Naive B cell (primary cell): ENCODE data around the gene CCDC188. TPM values are rescaled to one million over a fixed set of nuclear protein-coding genes. Genes with fewer than 3 reads are reported as not detected.

Experiments used
- ATAC-seq, 2 donors: fragments of 150-1000 bp; cut with Tn5 transposase; 2 replicates each; pipeline ENCODE4 v1.10.0; 2021; ENCODE audit warnings: low read depth in 2 of 2, mild to moderate bottlenecking in 2 of 2, moderate library complexity in 2 of 2
- DNase-seq: peaks from one replicate; pipeline ENCODE4 v3.0.0; 2022
- H3K27ac Mint-ChIP-seq, 6 donors: one replicate each; pipeline ENCODE4 v1.8.0; 2020 to 2022; ENCODE audit warnings: mild to moderate bottlenecking in 6 of 6, mixed read lengths in 6 of 6, moderate library complexity in 5 of 6, inconsistent platforms in 2 of 6
- H3K27me3 Mint-ChIP-seq, 3 donors: one replicate each; pipeline ENCODE4 v1.8.0; 2021 to 2022; ENCODE audit warnings: mixed read lengths in 3 of 3, mild to moderate bottlenecking in 1 of 3
- H3K36me3 Mint-ChIP-seq, 2 donors: one replicate each; pipeline ENCODE4 v1.8.0; 2020 to 2022; ENCODE audit warnings: mixed read lengths in 2 of 2, inconsistent platforms in 1 of 2, mild to moderate bottlenecking in 1 of 2
- H3K4me1 Mint-ChIP-seq, 3 donors: one replicate each; pipeline ENCODE4 v1.8.0; 2020 to 2022; ENCODE audit warnings: mixed read lengths in 3 of 3, inconsistent platforms in 1 of 3, mild to moderate bottlenecking in 1 of 3, moderate library complexity in 1 of 3
- H3K4me3 Mint-ChIP-seq, 8 donors: one replicate each; pipeline ENCODE4 v1.8.0; 2020 to 2022; ENCODE audit warnings: mild to moderate bottlenecking in 8 of 8, mixed read lengths in 8 of 8, moderate library complexity in 8 of 8, inconsistent platforms in 2 of 8
- H3K9me3 Mint-ChIP-seq, 7 donors: one replicate each; pipeline ENCODE4 v1.8.0; 2020 to 2022; ENCODE audit warnings: mixed read lengths in 7 of 7, mild to moderate bottlenecking in 5 of 7, inconsistent platforms in 2 of 7, moderate library complexity in 1 of 7
- polyA plus RNA-seq, 6 donors: library from polyadenylated mRNA; unstranded; fragments of 300-500 nt; fragmentation: Illumina TruSeq; gene quantifications; one replicate each; pipeline ENCODE4 v1.2.3, GENCODE V29; 2021; ENCODE audit warnings: low read depth in 6 of 6

Gene CCDC188
- polyA plus RNA-seq, 6 donors from 2014 or later: not detected

GRCh38 chr22:20145832-20146223 lies 5.0 kb downstream of the CCDC188 start:
- DNase-seq (no peak), ATAC-seq (no peak)
- no peak overlapping the region for H3K4me3 Mint-ChIP-seq
- H3K36me3 Mint-ChIP-seq: no peaks in the 10 kb centered on the region
- no peaks in the 10 kb centered on the region for H3K9me3 Mint-ChIP-seq
- H3K27ac Mint-ChIP-seq: no peak overlapping the region
- H3K4me1 Mint-ChIP-seq: peaks cover 0 to 6% (median 0%) of the 10 kb centered on the region in 3 donors
- H3K27me3 Mint-ChIP-seq: no peaks in the 10 kb centered on the region

- no peaks in the 10 kb centered on the region for H3K27me3 Mint-ChIP-seq
- no peak overlapping the region for H3K27ac Mint-ChIP-seq
- no peak overlapping the region for H3K4me3 Mint-ChIP-seq
- DNase-seq (no peak), ATAC-seq (no peak)
- no peaks in the 10 kb centered on the region for H3K9me3 Mint-ChIP-seq
- no peaks in the 10 kb centered on the region for H3K36me3 Mint-ChIP-seq
- H3K4me1 Mint-ChIP-seq: peaks cover 0 to 6% (median 0%) of the 10 kb centered on the region in 3 donors
Observed at GRCh38 chr22:20145206-20145831, 5.5 kb downstream of the CCDC188 start.

- no peak for ATAC-seq
Observed at GRCh38 chr22:20143883-20144665, 6.8 kb downstream of the CCDC188 start.

GRCh38 chr22:20142711-20143621 lies 7.9 kb downstream of the CCDC188 start:
- H3K4me1 Mint-ChIP-seq: peaks cover 6 to 19% (median 9%) of the 10 kb centered on the region in 3 donors

More at GRCh38 chr22:20143883-20144665, 6.8 kb downstream of the CCDC188 start:
- peak overlapping the region in 1 of 6 donors; percentile 19 for H3K27ac Mint-ChIP-seq
- no peaks in the 10 kb centered on the region for H3K27me3 Mint-ChIP-seq
- H3K9me3 Mint-ChIP-seq: no peaks in the 10 kb centered on the region
- H3K4me1 Mint-ChIP-seq: peaks cover 0 to 16% (median 3%) of the 10 kb centered on the region in 3 donors
- no peak for DNase-seq
- H3K4me3 Mint-ChIP-seq: no peak overlapping the region
- no peaks in the 10 kb centered on the region for H3K36me3 Mint-ChIP-seq

GRCh38 chr22:20141186-20142077 lies 9.4 kb downstream of the CCDC188 start:
- no peaks in the 10 kb centered on the region for H3K9me3 Mint-ChIP-seq
- no peaks in the 10 kb centered on the region for H3K36me3 Mint-ChIP-seq
- peaks cover 11 to 26% (median 13%) of the 10 kb centered on the region in 3 donors for H3K4me1 Mint-ChIP-seq
- no peak overlapping the region for H3K27ac Mint-ChIP-seq
- no peaks in the 10 kb centered on the region for H3K27me3 Mint-ChIP-seq
- H3K4me3 Mint-ChIP-seq: no peak overlapping the region
- DNase-seq (no peak), ATAC-seq (no peak)

More at GRCh38 chr22:20142711-20143621, 7.9 kb downstream of the CCDC188 start:
- DNase-seq: no peak
- H3K9me3 Mint-ChIP-seq: no peaks in the 10 kb centered on the region
- H3K27me3 Mint-ChIP-seq: no peaks in the 10 kb centered on the region
- ATAC-seq: no peak
- no peaks in the 10 kb centered on the region for H3K36me3 Mint-ChIP-seq
- no peak overlapping the region for H3K4me3 Mint-ChIP-seq
- H3K27ac Mint-ChIP-seq: no peak overlapping the region

GRCh38 chr22:20140521-20140964 lies 10.3 kb downstream of the CCDC188 start:
- ATAC-seq (no peak), DNase-seq (no peak)
- Mint-ChIP-seq H3K36me3 (no peaks in the 10 kb centered on the region), H3K27ac (no peak overlapping the region), H3K27me3 (no peaks in the 10 kb centered on the region), H3K4me1 (peaks cover 17 to 27% (median 17%) of the 10 kb centered on the region in 3 donors), H3K4me3 (no peak overlapping the region), H3K9me3 (no peaks in the 10 kb centered on the region)

GRCh38 chr22:20140107-20140445 lies 10.8 kb downstream of the CCDC188 start:
- ATAC-seq (no peak), DNase-seq (no peak)
- peak overlapping the region in 1 of 8 donors; percentile 9 for H3K4me3 Mint-ChIP-seq
- no peaks in the 10 kb centered on the region for H3K27me3 Mint-ChIP-seq
- peaks cover 17 to 27% (median 19%) of the 10 kb centered on the region in 3 donors for H3K4me1 Mint-ChIP-seq
- no peaks in the 10 kb centered on the region for H3K9me3 Mint-ChIP-seq
- peak overlapping the region in 2 of 6 donors; percentile 18 to 80 for H3K27ac Mint-ChIP-seq
- no peaks in the 10 kb centered on the region for H3K36me3 Mint-ChIP-seq

GRCh38 chr22:20139391-20140106 lies 11.3 kb downstream of the CCDC188 start:
- Mint-ChIP-seq H3K4me1 (peaks cover 17 to 31% (median 23%) of the 10 kb centered on the region in 3 donors), H3K9me3 (no peaks in the 10 kb centered on the region), H3K27me3 (no peaks in the 10 kb centered on the region), H3K36me3 (no peaks in the 10 kb centered on the region), H3K27ac (peak overlapping the region in 1 of 6 donors; percentile 37), H3K4me3 (no peak overlapping the region)
- ATAC-seq (no peak), DNase-seq (no peak)

- ATAC-seq (no peak), DNase-seq (no peak)
- Mint-ChIP-seq H3K4me3 (peak overlapping the region in 1 of 8 donors; percentile 36), H3K36me3 (no peaks in the 10 kb centered on the region), H3K27ac (peak overlapping the region in 1 of 6 donors; percentile 49), H3K4me1 (peaks cover 17 to 38% (median 30%) of the 10 kb centered on the region in 3 donors), H3K9me3 (no peaks in the 10 kb centered on the region), H3K27me3 (no peaks in the 10 kb centered on the region)
Observed at GRCh38 chr22:20138868-20139267, 12.0 kb downstream of the CCDC188 start.

GRCh38 chr22:20138417-20138738 lies 12.5 kb downstream of the CCDC188 start:
- peaks cover 20 to 43% (median 34%) of the 10 kb centered on the region in 3 donors for H3K4me1 Mint-ChIP-seq
- ATAC-seq (no peak), DNase-seq (no peak)
- no peaks in the 10 kb centered on the region for H3K27me3 Mint-ChIP-seq
- H3K4me3 Mint-ChIP-seq: no peak overlapping the region
- no peaks in the 10 kb centered on the region for H3K36me3 Mint-ChIP-seq
- no peak overlapping the region for H3K27ac Mint-ChIP-seq
- H3K9me3 Mint-ChIP-seq: no peaks in the 10 kb centered on the region

GRCh38 chr22:20137671-20138416 lies 13.0 kb downstream of the CCDC188 start:
- peak overlapping the region in 1 of 8 donors; percentile 30 for H3K4me3 Mint-ChIP-seq
- H3K27ac Mint-ChIP-seq: peak overlapping the region in 5 of 6 donors; percentile 26 to 86 (median 44)
- DNase-seq: no peak
- H3K36me3 Mint-ChIP-seq: no peaks in the 10 kb centered on the region
- ATAC-seq: no peak
- H3K9me3 Mint-ChIP-seq: no peaks in the 10 kb centered on the region
- H3K27me3 Mint-ChIP-seq: no peaks in the 10 kb centered on the region
- peaks cover 20 to 48% (median 40%) of the 10 kb centered on the region in 3 donors for H3K4me1 Mint-ChIP-seq
